Adrenal gland (tissue), 5 donors: ENCODE data around the gene VGLL2.

ENCODE experiments used
- POLR2A ChIP-seq, 2 donors: fragments of 450-650 bp; IDR thresholded peaks; one replicate each; pipeline ENCODE4 v1.6.1; 2017; ENCODE audit warnings: antibody characterized with exemption in 2 of 2, mild to moderate bottlenecking in 2 of 2, moderate library complexity in 1 of 2
- TF ChIP-seq, protein P1 (sequence below), 6 experiments: fragments of 450-650 bp in 4 of 6; fragments of 200-600 bp in 2 of 6; sonication (generic) in 1 of 6; IDR thresholded peaks; 1 replicate in 5 of 6; 2 replicates in 1 of 6; pipeline versions ENCODE4 v1.5.1 to v1.8.0; 2016 to 2021; ENCODE audit warnings: antibody characterized with exemption in 6 of 6, mild to moderate bottlenecking in 2 of 6, moderate library complexity in 1 of 6
- donor health status: DM: no; HTN: no; CAD: no.

- TF ChIP-seq, protein P1, sequence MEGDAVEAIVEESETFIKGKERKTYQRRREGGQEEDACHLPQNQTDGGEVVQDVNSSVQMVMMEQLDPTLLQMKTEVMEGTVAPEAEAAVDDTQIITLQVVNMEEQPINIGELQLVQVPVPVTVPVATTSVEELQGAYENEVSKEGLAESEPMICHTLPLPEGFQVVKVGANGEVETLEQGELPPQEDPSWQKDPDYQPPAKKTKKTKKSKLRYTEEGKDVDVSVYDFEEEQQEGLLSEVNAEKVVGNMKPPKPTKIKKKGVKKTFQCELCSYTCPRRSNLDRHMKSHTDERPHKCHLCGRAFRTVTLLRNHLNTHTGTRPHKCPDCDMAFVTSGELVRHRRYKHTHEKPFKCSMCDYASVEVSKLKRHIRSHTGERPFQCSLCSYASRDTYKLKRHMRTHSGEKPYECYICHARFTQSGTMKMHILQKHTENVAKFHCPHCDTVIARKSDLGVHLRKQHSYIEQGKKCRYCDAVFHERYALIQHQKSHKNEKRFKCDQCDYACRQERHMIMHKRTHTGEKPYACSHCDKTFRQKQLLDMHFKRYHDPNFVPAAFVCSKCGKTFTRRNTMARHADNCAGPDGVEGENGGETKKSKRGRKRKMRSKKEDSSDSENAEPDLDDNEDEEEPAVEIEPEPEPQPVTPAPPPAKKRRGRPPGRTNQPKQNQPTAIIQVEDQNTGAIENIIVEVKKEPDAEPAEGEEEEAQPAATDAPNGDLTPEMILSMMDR (IDR thresholded peaks at IDR 0.05): no peak
- TF ChIP-seq POLR2A (IDR thresholded peaks at IDR 0.05): no peak
Observed at GRCh38 chr6:117233145-117233544, 32.2 kb upstream of the VGLL2 start.
